Activated T-cell treated with anti-CD3 and anti-CD28 coated beads for 1 hour (primary cell): Measurements from ENCODE around the gene SLC36A1.

Experiments used
- DNase-seq: peaks from one replicate; pipeline ENCODE4 v3.0.0-alpha.2; 2020; ENCODE audit warnings: low read depth

Gene SLC36A1

GRCh38 chr5:151451626-151452520 lies 4.5 kb downstream of the SLC36A1 start:
- DNase-seq: no peak

GRCh38 chr5:151454166-151454565 lies 6.8 kb downstream of the SLC36A1 start:
- no peak for DNase-seq

GRCh38 chr5:151454889-151455288 lies 7.5 kb downstream of the SLC36A1 start:
- no peak for DNase-seq

- DNase-seq: no peak
These were observed 9.0 kb downstream of the SLC36A1 start for GRCh38 chr5:151456321-151456940.

GRCh38 chr5:151458314-151458713 lies 10.9 kb downstream of the SLC36A1 start:
- DNase-seq: no peak

- no peak for DNase-seq
These were observed 12.4 kb downstream of the SLC36A1 start for GRCh38 chr5:151459680-151460324.

- DNase-seq: no peak
These were observed 13.9 kb downstream of the SLC36A1 start for GRCh38 chr5:151461312-151461711.

- no peak for DNase-seq
These were observed 16.0 kb downstream of the SLC36A1 start for GRCh38 chr5:151463137-151464029.

GRCh38 chr5:151464101-151464500 lies 16.7 kb downstream of the SLC36A1 start:
- DNase-seq: no peak

- DNase-seq: no peak
These were observed 18.1 kb downstream of the SLC36A1 start for GRCh38 chr5:151465476-151465875.

- DNase-seq: no peak
These were observed 20.2 kb downstream of the SLC36A1 start for GRCh38 chr5:151467576-151467975.

GRCh38 chr5:151469386-151469785 lies 22.0 kb downstream of the SLC36A1 start:
- DNase-seq: no peak

- DNase-seq: no peak
These were observed 22.6 kb downstream of the SLC36A1 start for GRCh38 chr5:151469992-151470391.

- DNase-seq: no peak
These were observed 23.0 kb downstream of the SLC36A1 start for GRCh38 chr5:151470439-151470838.

GRCh38 chr5:151471276-151471675 lies 23.9 kb downstream of the SLC36A1 start:
- DNase-seq: no peak

GRCh38 chr5:151474799-151475198 lies 27.4 kb downstream of the SLC36A1 start:
- no peak for DNase-seq

- no peak for DNase-seq
These were observed 28.0 kb downstream of the SLC36A1 start for GRCh38 chr5:151475388-151475787.

GRCh38 chr5:151476016-151476415 lies 28.6 kb downstream of the SLC36A1 start:
- no peak for DNase-seq

- no peak for DNase-seq
These were observed 29.7 kb downstream of the SLC36A1 start for GRCh38 chr5:151477101-151477500.

- DNase-seq: no peak
These were observed 33.2 kb downstream of the SLC36A1 start for GRCh38 chr5:151480384-151481293.

GRCh38 chr5:151483176-151483575 lies 35.8 kb downstream of the SLC36A1 start:
- DNase-seq: no peak
